HL-60 (cell line): ENCODE results near the gene ALDH5A1.

ENCODE experiments used
- DNase-seq, 2 experiments: peaks; one replicate each; pipeline ENCODE4 v3.0.0-alpha.2; 2010 to 2020; ENCODE audit warnings: low read depth in 1 of 2, low spot score in 1 of 2
- H3K27ac ChIP-seq: fragments of 250-450 bp; sonication (Bioruptor Pico); replicated peaks from 2 replicates; pipeline ENCODE4 v1.5.1; 2020; ENCODE audit warnings: mild to moderate bottlenecking, moderate library complexity
- H3K27me3 ChIP-seq: fragments of 250-450 bp; sonication (Bioruptor Pico); 2 replicates; pipeline ENCODE4 v1.5.1; 2021; ENCODE audit warnings: mild to moderate bottlenecking, moderate library complexity; ENCODE audit not compliant: insufficient read depth, poor library complexity, severe bottlenecking
- H3K4me3 ChIP-seq: replicated peaks from 2 replicates; pipeline ENCODE4 v1.5.1; 2011; ENCODE audit warnings: mild to moderate bottlenecking, control low read depth, low read length; ENCODE audit not compliant: insufficient read depth
- GABPA ChIP-seq: IDR thresholded peaks from 2 replicates; pipeline ENCODE4 v1.6.1; 2012; ENCODE audit warnings: low read depth
- POLR2AphosphoS5 ChIP-seq: IDR thresholded peaks from 2 replicates; pipeline ENCODE4 v1.6.1; 2012; ENCODE audit warnings: low read depth
- REST ChIP-seq: IDR thresholded peaks from 2 replicates; pipeline ENCODE4 v1.6.1; 2012; ENCODE audit warnings: low read depth; ENCODE audit not compliant: insufficient replicate concordance
- SPI1 ChIP-seq: IDR thresholded peaks from 2 replicates; pipeline ENCODE4 v1.6.1; 2012; ENCODE audit warnings: low read depth, mild to moderate bottlenecking, borderline replicate concordance
- long read RNA-seq: library from polyadenylated mRNA; unstranded; transcript quantifications from one replicate; pipeline ENCODE4 v2.0.0, GENCODE V29; 2020
- TF ChIP-seq, protein P1 (sequence below): IDR thresholded peaks from one replicate; pipeline ENCODE4 v1.5.1; 2011; ENCODE audit warnings: low read length, control low read depth, inconsistent platforms; ENCODE audit not compliant: insufficient read depth

The ALDH5A1 gene
- long read RNA-seq, full-length matches to known transcripts, result 114 of 134 reads
- long read RNA-seq, partial matches to known transcripts, result 6 of 134 reads
- long read RNA-seq, other reads (novel, unspliced or antisense), result 14 of 134 reads

DNA sequence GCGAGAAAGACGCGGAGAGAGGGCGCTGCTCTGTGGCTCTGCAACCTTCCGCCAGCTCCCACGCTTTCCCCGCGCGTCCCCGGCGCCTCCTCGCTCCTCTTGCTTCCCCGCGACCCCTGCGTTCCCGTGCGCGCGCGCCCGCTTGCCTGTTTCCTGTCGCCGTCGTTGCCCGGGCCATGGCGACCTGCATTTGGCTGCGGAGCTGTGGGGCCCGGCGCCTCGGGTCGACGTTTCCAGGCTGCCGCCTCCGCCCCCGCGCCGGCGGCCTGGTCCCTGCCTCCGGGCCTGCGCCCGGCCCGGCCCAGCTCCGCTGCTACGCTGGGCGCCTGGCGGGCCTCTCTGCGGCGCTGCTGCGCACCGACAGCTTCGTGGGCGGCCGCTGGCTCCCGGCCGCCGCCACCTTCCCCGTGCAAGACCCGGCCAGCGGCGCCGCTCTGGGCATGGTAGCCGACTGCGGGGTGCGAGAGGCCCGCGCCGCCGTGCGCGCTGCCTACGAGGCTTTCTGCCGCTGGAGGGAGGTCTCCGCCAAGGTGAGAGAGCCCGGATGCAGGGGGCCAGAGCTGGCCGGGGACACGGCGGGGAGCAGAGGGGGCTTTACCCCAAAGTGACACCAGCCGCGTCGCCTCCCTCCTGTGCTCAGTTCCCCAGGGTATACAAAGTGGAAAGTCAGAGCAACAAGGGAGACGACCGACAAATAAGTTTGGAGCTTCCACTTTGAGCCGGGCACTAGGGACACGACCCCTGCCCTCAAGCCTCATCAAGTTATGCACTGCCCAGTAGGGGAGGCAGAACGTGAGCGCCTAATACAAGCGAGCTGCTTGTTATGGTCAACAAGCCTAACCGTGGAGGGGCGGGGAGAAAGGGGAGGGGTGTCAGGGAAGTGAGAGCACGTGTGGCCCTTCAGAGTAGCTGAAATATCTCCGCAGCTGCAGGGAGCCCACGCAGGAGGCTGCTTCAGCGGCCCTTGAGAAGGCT, at the start of gene ALDH5A1:
TSS of gene ALDH5A1 (plus strand) at position 149 of the 975 bp plus-strand sequence. CDS start at position 177, 28 bp downstream.
- Histone ChIP-seq H3K27ac (no peak within 1 kb of the TSS), H3K27me3 (peaks cover 7% of the 10 kb centered on the region), H3K4me3 (peak within 1 kb of the TSS; percentile 57)
- peak; percentile 34 to 68 for DNase-seq
- TF ChIP-seq SPI1 (no peak), REST (no peak), POLR2AphosphoS5 (peak; percentile 14; the same call in 1 of the 2 replicates)

DNA sequence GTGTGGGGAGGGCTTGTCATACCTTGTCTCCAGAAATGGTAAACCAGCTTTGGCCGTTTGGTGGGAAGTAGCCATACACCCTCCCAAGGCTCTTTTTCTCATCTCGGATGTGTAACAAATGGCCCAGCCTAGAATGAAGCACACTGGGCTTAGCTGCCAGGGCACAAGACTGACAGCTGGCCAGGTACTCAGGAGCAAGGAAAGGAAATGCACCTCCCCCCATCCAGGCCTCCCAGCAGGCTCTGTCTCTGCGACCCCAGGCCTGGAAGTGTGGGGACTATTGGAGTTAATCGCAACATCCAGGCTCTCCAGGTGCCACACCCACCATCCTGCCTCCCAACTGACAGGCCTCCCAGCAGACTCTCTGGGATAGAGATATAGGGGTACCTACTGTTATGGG, 49.1 kb upstream of the ALDH5A1 start:
- no peak for TF ChIP-seq POLR2AphosphoS5
- TF ChIP-seq GABPA, result no peak
- TF ChIP-seq SPI1, result no peak
- TF ChIP-seq REST, result no peak
- TF ChIP-seq, protein P1, sequence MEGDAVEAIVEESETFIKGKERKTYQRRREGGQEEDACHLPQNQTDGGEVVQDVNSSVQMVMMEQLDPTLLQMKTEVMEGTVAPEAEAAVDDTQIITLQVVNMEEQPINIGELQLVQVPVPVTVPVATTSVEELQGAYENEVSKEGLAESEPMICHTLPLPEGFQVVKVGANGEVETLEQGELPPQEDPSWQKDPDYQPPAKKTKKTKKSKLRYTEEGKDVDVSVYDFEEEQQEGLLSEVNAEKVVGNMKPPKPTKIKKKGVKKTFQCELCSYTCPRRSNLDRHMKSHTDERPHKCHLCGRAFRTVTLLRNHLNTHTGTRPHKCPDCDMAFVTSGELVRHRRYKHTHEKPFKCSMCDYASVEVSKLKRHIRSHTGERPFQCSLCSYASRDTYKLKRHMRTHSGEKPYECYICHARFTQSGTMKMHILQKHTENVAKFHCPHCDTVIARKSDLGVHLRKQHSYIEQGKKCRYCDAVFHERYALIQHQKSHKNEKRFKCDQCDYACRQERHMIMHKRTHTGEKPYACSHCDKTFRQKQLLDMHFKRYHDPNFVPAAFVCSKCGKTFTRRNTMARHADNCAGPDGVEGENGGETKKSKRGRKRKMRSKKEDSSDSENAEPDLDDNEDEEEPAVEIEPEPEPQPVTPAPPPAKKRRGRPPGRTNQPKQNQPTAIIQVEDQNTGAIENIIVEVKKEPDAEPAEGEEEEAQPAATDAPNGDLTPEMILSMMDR, result no peak
- no peak overlapping the region for H3K4me3 ChIP-seq
- no peak overlapping the region for H3K27ac ChIP-seq
- H3K27me3 ChIP-seq, result no peaks in the 10 kb centered on the region
- DNase-seq, result no peak

GRCh38 chr6:24446670-24447069, 48.1 kb upstream of the ALDH5A1 start:
- TF ChIP-seq, protein P1, result no peak
- TF ChIP-seq GABPA (no peak), POLR2AphosphoS5 (no peak), SPI1 (no peak), REST (no peak)
- Histone ChIP-seq H3K27me3 (no peaks in the 10 kb centered on the region), H3K27ac (no peak overlapping the region), H3K4me3 (no peak overlapping the region)
- DNase-seq, result no peak
